ENCODE results near the gene TMEM88.

The TMEM88 gene

DNA sequence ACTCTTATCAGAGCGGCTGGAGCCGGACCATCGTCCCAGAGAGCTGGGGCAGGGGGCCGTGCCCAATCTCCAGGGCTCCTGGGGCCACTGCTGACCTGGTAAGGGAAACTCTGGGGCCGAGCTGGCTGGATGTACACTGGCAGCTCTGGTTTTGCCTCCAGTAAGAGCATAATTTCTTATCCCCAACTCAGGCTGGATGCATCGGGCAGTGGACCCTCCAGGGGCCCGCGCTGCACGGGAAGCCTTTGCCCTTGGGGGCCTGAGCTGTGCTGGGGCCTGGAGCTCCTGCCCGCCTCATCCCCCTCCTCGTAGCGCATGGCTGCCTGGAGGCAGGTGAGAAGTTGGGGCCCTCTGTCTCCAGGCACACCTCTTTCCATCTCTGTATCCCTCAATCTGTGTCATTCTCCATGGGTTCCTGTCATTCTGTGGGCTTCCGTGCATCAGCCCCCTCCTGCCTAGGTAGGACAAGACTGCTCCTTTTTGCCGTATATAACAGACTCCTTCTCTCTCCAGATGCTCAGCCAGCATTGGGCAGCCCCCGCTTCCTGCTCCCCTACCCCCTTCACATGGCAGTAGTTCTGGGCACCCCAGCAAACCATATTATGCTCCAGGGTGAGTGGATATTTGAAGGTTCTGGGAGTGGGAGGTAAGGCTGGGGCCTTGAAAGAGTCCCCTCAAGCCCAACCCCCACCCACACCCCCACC is 9.4 kb upstream of the TMEM88 start:
- no peak for TF ChIP-seq GATA2 (IDR thresholded peaks at IDR 0.05; ENCODE audit: low read depth, low read length)
- no peak for TF ChIP-seq GATA3 (IDR thresholded peaks at IDR 0.05; ENCODE audit: low read depth, low read length)

DNA sequence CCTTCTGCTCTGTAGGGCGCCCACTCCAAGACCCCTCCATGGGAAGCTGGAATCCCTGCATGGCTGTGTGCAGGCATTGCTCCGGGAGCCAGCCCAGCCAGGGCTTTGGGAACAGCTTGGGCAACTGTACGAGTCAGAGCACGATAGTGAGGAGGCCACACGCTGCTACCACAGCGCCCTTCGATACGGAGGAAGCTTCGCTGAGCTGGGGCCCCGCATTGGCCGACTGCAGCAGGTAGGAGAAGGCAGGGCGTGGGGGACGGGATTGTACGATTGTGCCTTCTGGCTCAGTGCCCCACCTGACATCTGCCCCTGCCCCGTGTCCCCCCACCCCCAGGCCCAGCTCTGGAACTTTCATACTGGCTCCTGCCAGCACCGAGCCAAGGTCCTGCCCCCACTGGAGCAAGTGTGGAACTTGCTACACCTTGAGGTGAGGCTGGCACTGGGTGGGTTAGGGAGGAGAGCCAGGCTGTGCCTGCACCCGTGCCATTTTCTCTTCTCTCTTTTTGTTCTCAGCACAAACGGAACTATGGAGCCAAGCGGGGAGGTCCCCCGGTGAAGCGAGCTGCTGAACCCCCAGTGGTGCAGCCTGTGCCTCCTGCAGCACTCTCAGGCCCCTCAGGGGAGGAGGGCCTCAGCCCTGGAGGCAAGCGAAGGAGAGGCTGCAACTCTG is 8.7 kb upstream of the TMEM88 start:
- TF ChIP-seq GATA3 (IDR thresholded peaks at IDR 0.05; ENCODE audit: low read depth, low read length) (no peak), GATA2 (IDR thresholded peaks at IDR 0.05; ENCODE audit: low read depth, low read length) (no peak)

DNA sequence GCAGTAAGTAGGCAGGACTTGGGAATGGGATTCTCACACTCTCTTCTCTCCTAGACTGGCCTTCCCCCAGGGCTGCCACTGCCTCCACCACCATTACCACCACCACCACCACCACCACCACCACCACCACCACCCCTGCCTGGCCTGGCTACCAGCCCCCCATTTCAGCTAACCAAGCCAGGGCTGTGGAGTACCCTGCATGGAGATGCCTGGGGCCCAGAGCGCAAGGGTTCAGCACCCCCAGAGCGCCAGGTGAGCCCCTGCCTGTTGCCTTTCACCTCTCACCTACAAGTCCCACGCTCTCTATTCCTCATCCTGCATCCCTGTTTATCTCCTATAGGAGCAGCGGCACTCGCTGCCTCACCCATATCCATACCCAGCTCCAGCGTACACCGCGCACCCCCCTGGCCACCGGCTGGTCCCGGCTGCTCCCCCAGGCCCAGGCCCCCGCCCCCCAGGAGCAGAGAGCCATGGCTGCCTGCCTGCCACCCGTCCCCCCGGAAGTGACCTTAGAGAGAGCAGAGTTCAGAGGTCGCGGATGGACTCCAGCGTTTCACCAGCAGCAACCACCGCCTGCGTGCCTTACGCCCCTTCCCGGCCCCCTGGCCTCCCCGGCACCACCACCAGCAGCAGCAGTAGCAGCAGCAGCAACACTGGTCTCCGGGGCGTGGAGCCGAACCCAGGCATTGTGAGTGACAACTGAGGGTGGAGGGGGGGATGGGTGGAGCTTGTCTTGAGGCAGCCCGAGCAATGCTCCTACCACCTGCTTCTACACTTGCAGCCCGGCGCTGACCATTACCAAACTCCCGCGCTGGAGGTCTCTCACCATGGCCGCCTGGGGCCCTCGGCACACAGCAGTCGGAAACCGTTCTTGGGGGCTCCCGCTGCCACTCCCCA is 7.9 kb upstream of the TMEM88 start:
- TF ChIP-seq GATA3 (IDR thresholded peaks at IDR 0.05; ENCODE audit: low read depth, low read length) (no peak), GATA2 (IDR thresholded peaks at IDR 0.05; ENCODE audit: low read depth, low read length) (no peak)

DNA sequence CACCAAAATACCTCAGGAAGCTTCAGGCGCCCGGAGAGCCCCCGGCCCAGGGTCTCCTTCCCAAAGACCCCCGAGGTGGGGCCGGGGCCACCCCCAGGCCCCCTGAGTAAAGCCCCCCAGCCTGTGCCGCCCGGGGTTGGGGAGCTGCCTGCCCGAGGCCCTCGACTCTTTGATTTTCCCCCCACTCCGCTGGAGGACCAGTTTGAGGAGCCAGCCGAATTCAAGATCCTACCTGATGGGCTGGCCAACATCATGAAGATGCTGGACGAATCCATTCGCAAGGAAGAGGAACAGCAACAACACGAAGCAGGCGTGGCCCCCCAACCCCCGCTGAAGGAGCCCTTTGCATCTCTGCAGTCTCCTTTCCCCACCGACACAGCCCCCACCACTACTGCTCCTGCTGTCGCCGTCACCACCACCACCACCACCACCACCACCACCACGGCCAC is 6.7 kb upstream of the TMEM88 start:
- TF ChIP-seq GATA2 (IDR thresholded peaks at IDR 0.05; ENCODE audit: low read depth, low read length): no peak
- TF ChIP-seq GATA3 (IDR thresholded peaks at IDR 0.05; ENCODE audit: low read depth, low read length): no peak

DNA sequence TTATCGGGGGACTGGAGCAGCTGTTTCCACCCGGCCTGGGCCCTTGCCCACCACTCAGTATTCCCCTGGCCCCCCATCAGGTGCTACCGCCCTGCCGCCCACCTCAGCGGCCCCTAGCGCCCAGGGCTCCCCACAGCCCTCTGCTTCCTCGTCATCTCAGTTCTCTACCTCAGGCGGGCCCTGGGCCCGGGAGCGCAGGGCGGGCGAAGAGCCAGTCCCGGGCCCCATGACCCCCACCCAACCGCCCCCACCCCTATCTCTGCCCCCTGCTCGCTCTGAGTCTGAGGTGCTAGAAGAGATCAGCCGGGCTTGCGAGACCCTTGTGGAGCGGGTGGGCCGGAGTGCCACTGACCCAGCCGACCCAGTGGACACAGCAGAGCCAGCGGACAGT is 6.1 kb upstream of the TMEM88 start:
- TF ChIP-seq GATA2 (IDR thresholded peaks at IDR 0.05; ENCODE audit: low read depth, low read length) (no peak), GATA3 (IDR thresholded peaks at IDR 0.05; ENCODE audit: low read depth, low read length) (no peak)

DNA sequence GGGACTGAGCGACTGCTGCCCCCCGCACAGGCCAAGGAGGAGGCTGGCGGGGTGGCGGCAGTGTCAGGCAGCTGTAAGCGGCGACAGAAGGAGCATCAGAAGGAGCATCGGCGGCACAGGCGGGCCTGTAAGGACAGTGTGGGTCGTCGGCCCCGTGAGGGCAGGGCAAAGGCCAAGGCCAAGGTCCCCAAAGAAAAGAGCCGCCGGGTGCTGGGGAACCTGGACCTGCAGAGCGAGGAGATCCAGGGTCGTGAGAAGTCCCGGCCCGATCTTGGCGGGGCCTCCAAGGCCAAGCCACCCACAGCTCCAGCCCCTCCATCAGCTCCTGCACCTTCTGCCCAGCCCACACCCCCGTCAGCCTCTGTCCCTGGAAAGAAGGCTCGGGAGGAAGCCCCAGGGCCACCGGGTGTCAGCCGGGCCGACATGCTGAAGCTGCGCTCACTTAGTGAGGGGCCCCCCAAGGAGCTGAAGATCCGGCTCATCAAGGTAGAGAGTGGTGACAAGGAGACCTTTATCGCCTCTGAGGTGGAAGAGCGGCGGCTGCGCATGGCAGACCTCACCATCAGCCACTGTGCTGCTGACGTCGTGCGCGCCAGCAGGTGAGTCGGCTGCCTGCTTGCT is 5.6 kb upstream of the TMEM88 start:
- TF ChIP-seq GATA2 (IDR thresholded peaks at IDR 0.05; ENCODE audit: low read depth, low read length) (no peak), GATA3 (IDR thresholded peaks at IDR 0.05; ENCODE audit: low read depth, low read length) (no peak)

DNA sequence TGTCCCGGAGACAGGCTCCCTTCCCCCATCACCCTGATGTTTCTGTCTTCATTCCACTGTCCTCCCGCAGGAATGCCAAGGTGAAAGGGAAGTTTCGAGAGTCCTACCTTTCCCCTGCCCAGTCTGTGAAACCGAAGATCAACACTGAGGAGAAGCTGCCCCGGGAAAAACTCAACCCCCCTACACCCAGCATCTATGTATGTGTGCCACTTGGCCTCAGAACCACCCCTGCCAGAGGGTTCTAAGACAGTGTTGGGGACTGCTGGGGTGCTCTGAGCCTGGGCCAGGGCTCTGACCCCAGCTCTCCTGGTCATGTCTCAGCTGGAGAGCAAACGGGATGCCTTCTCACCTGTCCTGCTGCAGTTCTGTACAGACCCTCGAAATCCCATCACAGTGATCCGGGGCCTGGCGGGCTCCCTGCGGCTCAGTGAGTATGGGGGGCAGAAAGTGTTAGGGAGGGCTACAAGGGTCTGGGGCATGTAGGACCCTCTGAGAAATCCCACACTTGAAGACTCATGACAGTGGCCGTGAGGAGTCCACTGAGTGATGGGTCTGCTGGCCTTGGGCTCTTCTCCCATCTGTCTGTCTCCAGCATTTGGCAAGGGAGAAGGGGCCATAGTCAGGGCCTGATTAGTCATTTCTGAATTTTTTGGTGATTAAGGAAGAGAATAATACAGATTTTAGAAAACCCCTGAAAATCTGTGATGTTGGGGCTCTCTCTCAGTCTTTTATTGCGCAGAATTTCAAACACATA is 4.9 kb upstream of the TMEM88 start:
- no peak for TF ChIP-seq GATA3 (IDR thresholded peaks at IDR 0.05; ENCODE audit: low read depth, low read length)

DNA sequence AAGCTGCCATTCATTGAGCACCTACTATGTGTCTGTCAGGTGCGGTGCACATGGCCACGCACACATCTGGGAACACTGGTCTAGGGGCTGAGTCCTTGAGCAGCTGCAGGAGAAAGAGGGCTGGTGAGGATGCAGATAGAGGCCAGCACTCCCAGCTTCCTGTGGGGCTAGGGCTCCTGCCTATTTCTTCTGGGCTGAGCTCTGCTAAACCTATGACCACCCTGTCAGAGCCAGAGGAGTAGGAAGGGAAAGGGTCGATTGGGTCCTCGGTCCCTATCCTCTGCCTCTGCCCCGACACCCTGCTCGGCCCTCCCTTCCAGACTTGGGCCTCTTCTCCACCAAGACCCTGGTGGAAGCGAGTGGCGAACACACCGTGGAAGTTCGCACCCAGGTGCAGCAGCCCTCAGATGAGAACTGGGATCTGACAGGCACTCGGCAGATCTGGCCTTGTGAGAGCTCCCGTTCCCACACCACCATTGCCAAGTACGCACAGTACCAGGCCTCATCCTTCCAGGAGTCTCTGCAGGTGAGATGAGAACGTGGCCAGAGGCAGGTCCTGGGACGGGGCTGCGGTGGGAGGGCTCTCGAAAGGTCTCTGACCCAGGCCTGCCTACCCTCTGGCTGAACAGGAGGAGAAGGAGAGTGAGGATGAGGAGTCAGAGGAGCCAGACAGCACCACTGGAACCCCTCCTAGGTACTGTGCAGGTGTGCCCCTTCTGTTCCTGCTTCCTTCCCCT is 4.0 kb upstream of the TMEM88 start:
- TF ChIP-seq GATA2 (IDR thresholded peaks at IDR 0.05; ENCODE audit: low read depth, low read length) (no peak), GATA3 (IDR thresholded peaks at IDR 0.05; ENCODE audit: low read depth, low read length) (no peak)

DNA sequence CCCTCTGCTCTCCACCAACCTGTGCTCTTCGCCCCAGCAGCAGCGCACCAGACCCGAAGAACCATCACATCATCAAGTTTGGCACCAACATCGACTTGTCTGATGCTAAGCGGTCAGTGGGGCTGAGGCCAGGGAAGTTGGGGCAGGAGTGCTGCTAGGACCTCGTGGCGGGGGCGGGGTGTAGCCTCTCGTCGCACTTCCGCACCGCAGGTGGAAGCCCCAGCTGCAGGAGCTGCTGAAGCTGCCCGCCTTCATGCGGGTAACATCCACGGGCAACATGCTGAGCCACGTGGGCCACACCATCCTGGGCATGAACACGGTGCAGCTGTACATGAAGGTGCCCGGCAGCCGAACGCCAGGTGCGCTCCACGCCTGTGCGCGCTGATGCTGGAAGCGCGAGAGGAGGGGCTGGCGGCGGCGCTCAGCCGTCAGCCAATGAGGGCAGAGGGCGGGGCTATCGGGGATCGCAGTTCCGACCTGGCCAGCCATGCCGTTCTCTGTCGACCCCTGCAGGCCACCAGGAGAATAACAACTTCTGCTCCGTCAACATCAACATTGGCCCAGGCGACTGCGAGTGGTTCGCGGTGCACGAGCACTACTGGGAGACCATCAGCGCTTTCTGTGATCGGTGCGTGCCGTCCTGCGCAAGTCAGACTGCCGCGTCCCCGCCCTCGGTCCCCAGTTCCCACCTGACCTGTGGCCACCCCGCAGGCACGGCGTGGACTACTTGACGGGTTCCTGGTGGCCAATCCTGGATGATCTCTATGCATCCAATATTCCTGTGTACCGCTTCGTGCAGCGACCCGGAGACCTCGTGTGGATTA is 3.2 kb upstream of the TMEM88 start:
- TF ChIP-seq GATA2 (IDR thresholded peaks at IDR 0.05; ENCODE audit: low read depth, low read length) (no peak), GATA3 (IDR thresholded peaks at IDR 0.05; ENCODE audit: low read depth, low read length) (no peak)

DNA sequence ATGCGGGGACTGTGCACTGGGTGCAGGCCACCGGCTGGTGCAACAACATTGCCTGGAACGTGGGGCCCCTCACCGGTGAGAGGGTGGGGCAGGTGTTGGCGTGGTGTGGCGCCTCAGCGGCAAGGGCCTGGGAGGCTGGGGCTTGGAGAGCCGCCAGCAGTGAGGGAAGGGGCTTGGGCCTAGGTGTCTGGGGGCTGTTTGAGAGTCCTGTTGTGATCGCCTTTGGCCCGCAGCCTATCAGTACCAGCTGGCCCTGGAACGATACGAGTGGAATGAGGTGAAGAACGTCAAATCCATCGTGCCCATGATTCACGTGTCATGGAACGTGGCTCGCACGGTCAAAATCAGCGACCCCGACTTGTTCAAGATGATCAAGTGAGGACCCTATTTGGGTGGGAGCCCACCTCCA is 2.6 kb upstream of the TMEM88 start:
- TF ChIP-seq GATA2 (IDR thresholded peaks at IDR 0.05; ENCODE audit: low read depth, low read length): no peak

DNA sequence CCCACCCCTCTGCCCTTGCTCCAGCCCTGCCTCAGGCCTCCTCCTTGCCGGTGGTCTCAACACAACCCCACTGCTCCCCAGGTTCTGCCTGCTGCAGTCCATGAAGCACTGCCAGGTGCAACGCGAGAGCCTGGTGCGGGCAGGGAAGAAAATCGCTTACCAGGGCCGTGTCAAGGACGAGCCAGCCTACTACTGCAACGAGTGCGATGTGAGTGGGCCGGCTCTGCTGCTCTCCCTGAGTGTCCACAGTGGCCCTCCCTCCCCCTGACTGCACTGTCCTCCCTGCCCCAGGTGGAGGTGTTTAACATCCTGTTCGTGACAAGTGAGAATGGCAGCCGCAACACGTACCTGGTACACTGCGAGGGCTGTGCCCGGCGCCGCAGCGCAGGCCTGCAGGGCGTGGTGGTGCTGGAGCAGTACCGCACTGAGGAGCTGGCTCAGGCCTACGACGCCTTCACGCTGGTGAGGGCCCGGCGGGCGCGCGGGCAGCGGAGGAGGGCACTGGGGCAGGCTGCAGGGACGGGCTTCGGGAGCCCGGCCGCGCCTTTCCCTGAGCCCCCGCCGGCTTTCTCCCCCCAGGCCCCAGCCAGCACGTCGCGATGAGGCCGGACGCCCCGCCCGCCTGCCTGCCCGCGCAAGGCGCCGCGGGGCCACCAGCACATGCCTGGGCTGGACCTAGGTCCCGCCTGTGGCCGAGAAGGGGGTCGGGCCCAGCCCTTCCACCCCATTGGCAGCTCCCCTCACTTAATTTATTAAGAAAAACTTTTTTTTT is 1.8 kb upstream of the TMEM88 start:
- TF ChIP-seq GATA2 (IDR thresholded peaks at IDR 0.05; ENCODE audit: low read depth, low read length): no peak
- no peak for TF ChIP-seq GATA3 (IDR thresholded peaks at IDR 0.05; ENCODE audit: low read depth, low read length)

DNA sequence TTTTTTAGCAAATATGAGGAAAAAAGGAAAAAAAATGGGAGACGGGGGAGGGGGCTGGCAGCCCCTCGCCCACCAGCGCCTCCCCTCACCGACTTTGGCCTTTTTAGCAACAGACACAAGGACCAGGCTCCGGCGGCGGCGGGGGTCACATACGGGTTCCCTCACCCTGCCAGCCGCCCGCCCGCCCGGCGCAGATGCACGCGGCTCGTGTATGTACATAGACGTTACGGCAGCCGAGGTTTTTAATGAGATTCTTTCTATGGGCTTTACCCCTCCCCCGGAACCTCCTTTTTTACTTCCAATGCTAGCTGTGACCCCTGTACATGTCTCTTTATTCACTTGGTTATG is 1.2 kb upstream of the TMEM88 start:
- TF ChIP-seq GATA2 (IDR thresholded peaks at IDR 0.05; ENCODE audit: low read depth, low read length) (no peak), GATA3 (IDR thresholded peaks at IDR 0.05; ENCODE audit: low read depth, low read length) (no peak)

All from SH-SY5Y (cell line).